NCI-H226 (cell line): ENCODE measurements around the gene NIPSNAP2.
A peak's percentile ranks its signal among the peaks of the same experiment; 100 is the strongest.
"Not testable (repeated sequence)": the region's sequence is repeated elsewhere in the genome, so short reads cannot be mapped to it uniquely, and the experiment has no call there.

ENCODE experiments used
- DNase-seq: peaks from one replicate; pipeline ENCODE4 v3.0.0-alpha.2; 2015

Gene NIPSNAP2

GRCh38 chr7:55964261-55965099, at the start of gene NIPSNAP2:
Gene NIPSNAP2, plus strand, starts transcription at chr7:55964585. Its CDS starts 25 bp downstream, at chr7:55964610.
- peak; percentile 22 for DNase-seq

- DNase-seq, result no peak
These were observed 46.6 kb upstream of the NIPSNAP2 start for GRCh38 chr7:55917771-55918170.

- no peak for DNase-seq
These were observed 36.2 kb upstream of the NIPSNAP2 start for GRCh38 chr7:55928006-55928767.

GRCh38 chr7:55931421-55932151, 32.8 kb upstream of the NIPSNAP2 start:
- DNase-seq, result no peak

- DNase-seq, result no peak
These were observed 24.8 kb upstream of the NIPSNAP2 start for GRCh38 chr7:55939514-55940123.

- DNase-seq, result no peak
These were observed 17.8 kb upstream of the NIPSNAP2 start for GRCh38 chr7:55946545-55946944.

- DNase-seq, result peak; percentile 80
These were observed 12.6 kb upstream of the NIPSNAP2 start, which contains the start of gene MRPS17 for GRCh38 chr7:55951637-55952351. Gene MRPS17, plus strand, starts transcription at chr7:55951877. Its CDS starts 1,319 bp downstream, at chr7:55953196.

GRCh38 chr7:55952352-55952671, 12.1 kb upstream of the NIPSNAP2 start:
- not testable (repeated sequence) for DNase-seq

- no peak for DNase-seq
These were observed 10.5 kb upstream of the NIPSNAP2 start for GRCh38 chr7:55953707-55954475.

GRCh38 chr7:55957190-55957589, 7.2 kb upstream of the NIPSNAP2 start:
- DNase-seq, result no peak

GRCh38 chr7:55962014-55962413, 2.4 kb upstream of the NIPSNAP2 start:
- DNase-seq, result no peak

GRCh38 chr7:55963584-55964168, 709 bp upstream of the NIPSNAP2 start:
- DNase-seq, result no peak

GRCh38 chr7:55965100-55965470, 700 bp downstream of the NIPSNAP2 start:
- DNase-seq, result no peak

GRCh38 chr7:55965805-55966421, 1.5 kb downstream of the NIPSNAP2 start:
- no peak for DNase-seq

GRCh38 chr7:55966851-55967250, 2.5 kb downstream of the NIPSNAP2 start:
- peak; percentile 22 for DNase-seq

GRCh38 chr7:55969391-55969790, 5.0 kb downstream of the NIPSNAP2 start:
- DNase-seq, result no peak

GRCh38 chr7:55970561-55970960, 6.2 kb downstream of the NIPSNAP2 start:
- DNase-seq, result no peak

GRCh38 chr7:55970978-55971377, 6.6 kb downstream of the NIPSNAP2 start:
- DNase-seq, result no peak

GRCh38 chr7:55973747-55974250, 9.4 kb downstream of the NIPSNAP2 start:
- DNase-seq, result no peak

- no peak for DNase-seq
These were observed 11.7 kb downstream of the NIPSNAP2 start for GRCh38 chr7:55975988-55976633.
